Measurements from ENCODE around the gene FNBP1.

Gene FNBP1

DNA sequence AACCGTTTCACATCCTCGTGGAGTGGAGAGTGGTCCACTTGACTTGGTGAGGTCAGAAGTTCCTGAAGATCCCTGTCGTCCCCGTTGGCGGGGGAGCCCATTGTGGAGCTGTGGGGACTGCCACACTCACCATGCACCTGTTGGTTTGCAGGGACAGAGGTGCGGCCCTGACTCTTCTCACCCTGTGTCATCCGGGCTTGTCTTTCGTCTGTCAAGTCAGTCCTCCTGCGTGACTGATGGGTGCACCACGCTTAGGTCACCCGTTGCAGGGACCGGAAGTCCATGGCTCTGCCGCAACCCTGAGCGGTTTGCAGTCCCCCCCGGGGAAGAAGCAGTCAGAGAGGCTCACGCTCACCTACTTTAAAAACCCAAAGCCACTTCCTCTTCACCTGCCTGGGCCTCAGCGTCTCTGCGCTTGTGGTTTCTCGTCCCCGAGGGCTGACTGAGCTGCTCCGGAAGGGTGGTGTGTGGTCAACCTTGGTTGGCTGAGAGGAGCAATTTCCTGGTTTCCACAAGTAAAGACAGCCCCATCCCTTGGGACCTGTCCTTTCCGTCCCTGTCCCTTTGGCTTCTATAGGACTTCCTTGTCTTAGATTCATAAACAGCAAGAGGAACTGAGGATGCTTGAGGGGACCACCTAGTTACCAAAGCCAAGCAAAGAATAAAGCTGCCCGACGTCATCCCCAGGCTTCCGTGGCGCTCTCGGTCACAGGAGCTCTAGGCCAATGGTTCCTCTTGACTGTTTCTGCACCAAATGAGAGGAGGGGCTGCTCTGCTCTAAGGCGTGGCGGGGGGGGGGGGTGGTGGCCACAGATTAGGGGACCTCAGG lies 154.5 kb downstream of the FNBP1 start:
- peak; percentile 58 to 75 for DNase-seq

- DNase-seq = peak; percentile 47 to 66
These were observed 155.4 kb downstream of the FNBP1 start for GRCh38 chr9:129887334-129888292.

- peak in 1 of 2 donors; percentile 30 for DNase-seq
These were observed 156.5 kb downstream of the FNBP1 start for GRCh38 chr9:129886226-129887174.

- peak; percentile 95 to 96 for DNase-seq
These were observed 157.3 kb downstream of the FNBP1 start for GRCh38 chr9:129885670-129886106.

DNA sequence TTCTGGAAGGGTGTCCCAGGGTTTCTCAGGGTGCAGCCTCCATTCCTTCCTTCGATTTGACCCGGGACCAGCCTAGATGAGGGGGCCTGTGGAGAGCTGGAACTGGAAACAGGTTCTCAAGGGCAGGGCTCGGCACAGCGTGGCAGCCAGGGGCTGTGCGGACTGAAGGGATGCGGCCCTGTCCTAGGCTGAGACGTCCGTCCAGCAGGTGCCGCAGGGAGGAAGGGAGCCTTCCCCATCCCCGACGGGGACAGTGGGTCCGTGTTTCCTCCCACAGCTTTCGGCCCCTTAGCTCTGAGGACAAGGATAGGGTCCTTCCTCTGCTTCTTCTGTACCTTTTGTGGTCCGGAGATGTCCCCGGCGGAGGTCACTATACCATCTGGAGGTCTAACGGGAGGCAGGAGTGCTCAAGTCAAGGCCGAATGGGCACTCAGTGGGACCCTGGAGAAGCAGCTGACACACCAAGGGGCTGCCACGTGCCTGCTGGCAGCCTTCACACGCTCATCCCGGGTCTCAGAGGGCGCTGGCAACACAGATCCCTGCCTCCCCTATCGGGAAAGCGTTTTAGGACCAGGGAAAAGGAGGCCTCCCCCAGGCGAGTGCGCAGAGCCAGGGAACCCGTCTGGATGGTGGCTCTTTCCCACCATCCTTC lies 157.8 kb downstream of the FNBP1 start:
- peak; percentile 14 to 38 for DNase-seq

- DNase-seq = peak; percentile 89 to 92
These were observed 158.6 kb downstream of the FNBP1 start for GRCh38 chr9:129884220-129885017.

- DNase-seq = no peak
These were observed 161.3 kb downstream of the FNBP1 start for GRCh38 chr9:129881547-129882324.

GRCh38 chr9:129880654-129881546 lies 162.1 kb downstream of the FNBP1 start:
- no peak for DNase-seq

DNA sequence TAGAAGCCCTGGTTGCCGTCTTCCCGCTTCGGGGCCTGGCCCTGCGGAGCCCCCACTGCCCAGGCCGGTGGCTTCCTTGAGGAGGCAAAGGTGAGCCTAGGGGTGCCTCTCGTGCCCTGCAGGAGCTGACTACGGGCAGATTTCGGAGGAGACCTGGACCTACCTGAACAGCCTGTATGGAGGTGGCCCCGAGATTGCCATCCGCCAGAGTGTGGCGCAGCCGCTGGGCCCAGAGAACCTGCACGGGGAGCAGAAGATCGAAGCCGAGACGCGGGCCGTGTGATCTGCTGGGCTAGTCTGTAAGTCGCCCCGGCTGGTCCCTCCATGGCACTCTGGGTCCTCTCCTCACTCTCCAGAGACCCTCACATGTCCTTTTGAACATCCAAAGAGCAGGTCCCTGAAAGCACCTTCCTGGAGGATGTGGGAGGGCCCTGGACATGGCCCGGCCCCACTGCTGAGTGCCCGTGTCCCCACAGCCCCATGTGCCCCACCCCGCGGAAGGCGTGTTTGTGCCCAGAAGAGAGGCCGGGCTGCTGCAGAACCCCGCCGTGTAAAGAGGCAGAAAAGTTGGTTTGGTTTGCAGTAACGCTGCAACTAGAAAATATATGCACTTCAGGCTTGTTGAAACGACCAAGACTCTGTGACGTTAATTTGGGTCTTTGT lies 162.9 kb downstream of the FNBP1 start:
- no peak for DNase-seq

- DNase-seq = no peak
These were observed 163.8 kb downstream of the FNBP1 start for GRCh38 chr9:129879103-129879699.

DNA sequence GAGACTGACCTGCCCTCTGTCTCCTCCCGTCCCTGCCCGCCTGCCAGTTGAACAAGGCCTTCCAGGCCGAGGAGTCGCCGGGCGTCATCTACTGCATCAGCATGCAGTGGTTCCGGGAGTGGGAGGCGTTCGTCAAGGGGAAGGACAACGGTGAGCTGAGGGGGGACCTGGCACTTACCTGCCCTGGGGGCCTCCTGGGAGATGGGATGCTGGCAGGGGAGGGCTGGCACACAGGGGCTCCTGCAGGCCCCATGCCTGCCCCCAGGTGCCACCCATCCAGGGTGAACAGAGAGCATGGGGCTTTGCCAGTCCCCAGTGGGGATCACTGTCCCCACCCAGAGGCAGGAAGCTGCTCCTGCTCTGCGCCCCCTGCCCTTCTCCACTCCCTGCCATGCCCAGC lies 164.7 kb downstream of the FNBP1 start:
- no peak for DNase-seq

- DNase-seq = no peak
These were observed 166.2 kb downstream of the FNBP1 start for GRCh38 chr9:129876815-129877214.

DNA sequence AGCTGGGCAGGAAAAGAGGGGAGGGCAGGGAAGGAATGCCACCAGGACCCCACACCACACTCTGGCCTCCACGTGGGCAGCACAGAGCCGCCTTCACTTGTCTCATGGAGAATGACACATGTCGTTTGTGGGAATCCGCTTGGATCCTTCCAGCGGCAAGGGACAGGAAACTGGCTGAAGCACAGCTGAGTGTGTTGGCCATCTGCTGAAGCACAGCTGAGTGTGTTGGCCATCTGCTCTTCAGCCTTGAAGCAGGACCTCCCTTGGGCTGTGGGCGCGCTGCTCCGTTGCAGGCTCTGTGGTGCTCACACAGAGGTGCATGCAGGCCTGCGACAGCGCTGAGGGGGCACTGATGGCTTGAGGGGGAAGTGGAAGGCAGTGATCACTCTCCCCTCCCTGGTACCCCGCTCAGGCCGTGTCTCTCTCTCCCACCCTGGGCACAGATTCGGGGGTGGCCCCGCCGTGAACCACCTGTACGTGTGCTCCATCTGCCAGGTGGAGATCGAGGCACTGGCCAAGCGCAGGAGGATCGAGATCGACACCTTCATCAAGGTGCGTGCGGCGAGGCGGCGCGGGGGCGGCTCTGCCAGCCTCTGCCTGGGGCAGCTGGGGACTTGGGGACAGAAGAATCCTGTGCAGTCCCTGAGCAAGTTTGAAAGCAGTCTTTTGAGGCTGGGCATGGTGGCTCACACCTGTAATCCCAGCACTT lies 167.1 kb downstream of the FNBP1 start:
- no peak for DNase-seq

DNA sequence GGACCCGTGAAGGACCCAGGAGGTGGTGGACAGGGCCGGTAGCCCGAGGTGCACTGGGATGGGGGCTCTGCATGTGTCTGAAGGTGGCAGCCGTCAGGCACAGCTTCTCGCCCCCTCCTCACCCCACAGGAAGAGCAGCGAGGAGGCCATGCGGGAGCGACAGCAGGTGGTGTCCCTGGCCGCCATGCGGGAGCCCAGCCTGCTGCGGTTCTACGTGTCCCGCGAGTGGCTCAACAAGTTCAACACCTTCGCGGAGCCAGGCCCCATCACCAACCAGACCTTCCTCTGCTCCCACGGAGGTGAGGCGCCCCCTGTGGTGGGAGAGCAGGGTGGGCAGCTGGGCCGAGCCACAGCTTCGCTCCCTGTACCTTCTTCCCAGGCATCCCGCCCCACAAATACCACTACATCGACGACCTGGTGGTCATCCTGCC lies 167.8 kb downstream of the FNBP1 start:
- no peak for DNase-seq

GRCh38 chr9:129874261-129875101 lies 168.5 kb downstream of the FNBP1 start:
- DNase-seq = no peak

DNA sequence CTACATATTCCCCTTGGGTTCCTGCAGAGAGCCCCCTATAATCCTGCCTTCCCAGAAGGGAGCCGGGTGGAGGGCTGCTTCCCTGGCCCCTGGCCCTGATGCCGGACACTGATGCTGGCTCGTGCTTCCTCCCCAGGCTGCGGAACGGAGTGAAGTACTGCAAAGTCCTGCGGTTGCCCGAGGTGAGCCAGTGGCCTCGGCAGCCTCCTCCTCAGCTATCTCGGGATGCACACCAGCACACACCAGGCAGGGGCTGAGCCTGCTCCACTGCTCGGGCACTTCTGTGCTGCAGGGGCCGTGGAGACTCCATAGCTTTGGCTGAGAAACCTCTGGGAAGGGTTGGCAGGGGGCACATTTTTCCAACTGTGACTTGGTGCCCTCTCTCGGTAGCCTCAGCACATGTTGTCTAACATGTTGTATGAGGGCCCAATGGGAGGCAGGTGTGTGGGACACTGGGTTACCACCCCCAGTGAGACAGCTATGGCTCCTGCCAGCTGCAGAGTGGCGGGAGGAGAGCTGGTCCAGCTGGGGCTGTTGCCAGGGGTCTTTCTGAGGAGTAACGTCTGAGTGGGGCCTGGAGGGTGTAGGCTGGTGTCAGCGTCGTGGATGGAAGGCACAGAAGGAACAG lies 169.3 kb downstream of the FNBP1 start:
- DNase-seq = no peak
